ENCODE results near the gene KCNK7. TPM values are rescaled to one million over a fixed set of nuclear protein-coding genes. Genes with fewer than 3 reads are reported as not detected.

The KCNK7 gene
- total RNA-seq, 1 experiment from 2014 or later: 0.61 TPM

DNA sequence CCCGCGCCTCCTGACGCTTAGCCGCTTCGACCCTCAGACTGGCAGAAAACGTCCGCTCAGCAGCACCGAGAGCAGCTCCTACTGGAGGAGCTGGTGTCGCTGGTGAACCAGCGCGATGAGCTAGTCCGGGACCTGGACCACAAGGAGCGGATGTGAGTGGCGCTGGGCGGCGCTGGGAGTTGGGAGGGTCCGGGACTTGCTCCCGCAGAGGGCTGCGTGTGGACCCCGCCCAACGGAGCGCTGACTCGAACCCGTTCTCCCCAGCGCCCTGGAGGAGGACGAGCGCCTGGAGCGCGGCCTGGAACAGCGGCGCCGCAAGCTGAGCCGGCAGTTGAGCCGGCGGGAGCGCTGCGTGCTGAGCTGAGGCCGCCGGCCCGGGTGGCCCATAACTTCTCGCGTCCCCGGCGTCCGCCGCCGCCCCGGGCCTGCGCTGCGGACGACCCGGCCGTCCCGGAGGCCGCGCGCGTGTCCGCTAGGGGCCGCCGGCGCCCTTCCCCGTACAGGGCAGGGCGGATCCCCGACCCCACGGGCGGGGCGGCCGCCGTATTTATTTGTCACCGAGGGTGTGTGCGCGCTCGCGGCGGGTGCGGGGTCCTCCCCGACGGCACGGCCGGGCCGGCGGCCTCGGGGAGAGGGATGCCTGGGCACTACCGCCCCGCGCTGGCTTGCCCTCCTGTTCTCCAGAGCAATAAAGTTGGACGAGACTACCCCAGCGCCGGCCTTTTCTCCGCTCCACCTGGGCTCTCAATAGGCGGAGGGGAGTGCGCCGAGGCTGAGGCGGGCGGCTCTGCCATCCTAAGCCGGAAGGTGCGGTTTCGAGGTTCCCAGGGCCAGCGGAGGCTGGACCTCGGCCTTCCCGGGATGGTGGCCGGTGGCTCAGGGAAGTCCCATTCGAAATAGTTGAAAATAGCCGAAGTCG is 3.4 kb downstream of the KCNK7 start (continued):
- TF ChIP-seq, protein P1, sequence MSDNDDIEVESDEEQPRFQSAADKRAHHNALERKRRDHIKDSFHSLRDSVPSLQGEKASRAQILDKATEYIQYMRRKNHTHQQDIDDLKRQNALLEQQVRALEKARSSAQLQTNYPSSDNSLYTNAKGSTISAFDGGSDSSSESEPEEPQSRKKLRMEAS (IDR thresholded peaks at IDR 0.05): no peak
- TF ChIP-seq, protein P2, sequence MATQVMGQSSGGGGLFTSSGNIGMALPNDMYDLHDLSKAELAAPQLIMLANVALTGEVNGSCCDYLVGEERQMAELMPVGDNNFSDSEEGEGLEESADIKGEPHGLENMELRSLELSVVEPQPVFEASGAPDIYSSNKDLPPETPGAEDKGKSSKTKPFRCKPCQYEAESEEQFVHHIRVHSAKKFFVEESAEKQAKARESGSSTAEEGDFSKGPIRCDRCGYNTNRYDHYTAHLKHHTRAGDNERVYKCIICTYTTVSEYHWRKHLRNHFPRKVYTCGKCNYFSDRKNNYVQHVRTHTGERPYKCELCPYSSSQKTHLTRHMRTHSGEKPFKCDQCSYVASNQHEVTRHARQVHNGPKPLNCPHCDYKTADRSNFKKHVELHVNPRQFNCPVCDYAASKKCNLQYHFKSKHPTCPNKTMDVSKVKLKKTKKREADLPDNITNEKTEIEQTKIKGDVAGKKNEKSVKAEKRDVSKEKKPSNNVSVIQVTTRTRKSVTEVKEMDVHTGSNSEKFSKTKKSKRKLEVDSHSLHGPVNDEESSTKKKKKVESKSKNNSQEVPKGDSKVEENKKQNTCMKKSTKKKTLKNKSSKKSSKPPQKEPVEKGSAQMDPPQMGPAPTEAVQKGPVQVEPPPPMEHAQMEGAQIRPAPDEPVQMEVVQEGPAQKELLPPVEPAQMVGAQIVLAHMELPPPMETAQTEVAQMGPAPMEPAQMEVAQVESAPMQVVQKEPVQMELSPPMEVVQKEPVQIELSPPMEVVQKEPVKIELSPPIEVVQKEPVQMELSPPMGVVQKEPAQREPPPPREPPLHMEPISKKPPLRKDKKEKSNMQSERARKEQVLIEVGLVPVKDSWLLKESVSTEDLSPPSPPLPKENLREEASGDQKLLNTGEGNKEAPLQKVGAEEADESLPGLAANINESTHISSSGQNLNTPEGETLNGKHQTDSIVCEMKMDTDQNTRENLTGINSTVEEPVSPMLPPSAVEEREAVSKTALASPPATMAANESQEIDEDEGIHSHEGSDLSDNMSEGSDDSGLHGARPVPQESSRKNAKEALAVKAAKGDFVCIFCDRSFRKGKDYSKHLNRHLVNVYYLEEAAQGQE (IDR thresholded peaks at IDR 0.05; ENCODE audit: low read depth): no peak
- TF ChIP-seq SRF (IDR thresholded peaks at IDR 0.05; ENCODE audit: low read depth): no peak
- TF ChIP-seq, protein P3, sequence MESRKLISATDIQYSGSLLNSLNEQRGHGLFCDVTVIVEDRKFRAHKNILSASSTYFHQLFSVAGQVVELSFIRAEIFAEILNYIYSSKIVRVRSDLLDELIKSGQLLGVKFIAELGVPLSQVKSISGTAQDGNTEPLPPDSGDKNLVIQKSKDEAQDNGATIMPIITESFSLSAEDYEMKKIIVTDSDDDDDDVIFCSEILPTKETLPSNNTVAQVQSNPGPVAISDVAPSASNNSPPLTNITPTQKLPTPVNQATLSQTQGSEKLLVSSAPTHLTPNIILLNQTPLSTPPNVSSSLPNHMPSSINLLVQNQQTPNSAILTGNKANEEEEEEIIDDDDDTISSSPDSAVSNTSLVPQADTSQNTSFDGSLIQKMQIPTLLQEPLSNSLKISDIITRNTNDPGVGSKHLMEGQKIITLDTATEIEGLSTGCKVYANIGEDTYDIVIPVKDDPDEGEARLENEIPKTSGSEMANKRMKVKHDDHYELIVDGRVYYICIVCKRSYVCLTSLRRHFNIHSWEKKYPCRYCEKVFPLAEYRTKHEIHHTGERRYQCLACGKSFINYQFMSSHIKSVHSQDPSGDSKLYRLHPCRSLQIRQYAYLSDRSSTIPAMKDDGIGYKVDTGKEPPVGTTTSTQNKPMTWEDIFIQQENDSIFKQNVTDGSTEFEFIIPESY (IDR thresholded peaks at IDR 0.05; ENCODE audit: extremely low read depth, insufficient replicate concordance, low read length): no peak

DNA sequence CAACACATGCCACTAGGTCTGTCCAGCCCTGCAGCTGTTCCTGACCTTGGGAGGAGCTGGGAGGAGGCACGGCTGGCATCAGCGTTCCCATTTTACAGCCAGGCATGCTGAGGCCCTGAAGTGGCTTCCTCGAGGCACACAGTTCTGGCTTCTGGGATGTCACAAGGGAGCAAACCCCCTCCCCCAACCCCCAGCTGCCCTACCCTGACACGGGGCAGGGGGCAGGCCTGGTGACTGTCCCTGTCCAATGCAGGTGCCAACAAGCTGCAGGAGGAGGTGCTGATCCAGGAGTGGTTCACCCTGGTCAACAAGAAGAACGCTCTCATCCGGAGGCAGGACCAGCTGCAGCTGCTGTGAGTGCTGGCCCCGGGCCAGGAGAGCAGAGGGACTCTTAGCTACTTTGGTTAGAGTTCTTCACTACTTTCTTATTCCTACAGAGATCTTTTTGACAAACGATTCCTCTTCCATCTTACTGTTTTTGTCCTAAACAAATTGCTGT is 5.3 kb downstream of the KCNK7 start:
- no peaks in the 10 kb centered on the region; a peak in 1 of 4 replicates for H3K36me3 ChIP-seq (ENCODE audit: control insufficient read depth in 1 of 2, insufficient read depth in 2 of 2, low read length in 2 of 2)
- H3K9me2 ChIP-seq (ENCODE audit: insufficient read depth): no peaks in the 10 kb centered on the region
- H3K79me2 ChIP-seq (ENCODE audit: insufficient read depth, low read length): no peaks in the 10 kb centered on the region
- H3K9ac ChIP-seq (ENCODE audit: low read length): no peak overlapping the region
- no peaks in the 10 kb centered on the region for H3K9me3 ChIP-seq (ENCODE audit: control insufficient read depth in 1 of 2, insufficient read depth in 1 of 2, low read depth in 1 of 2, low read length in 2 of 2)
- intact Hi-C loops (cut with micrococcal nuclease): no loop called here
- H3K27me3 ChIP-seq (ENCODE audit: insufficient read depth, low read length): no peaks in the 10 kb centered on the region
- H3K4me3 ChIP-seq (replicated peaks in 1 of 2; ENCODE audit: low read depth in 1 of 2, low read length in 2 of 2): no peak overlapping the region
- H2AFZ ChIP-seq (ENCODE audit: low read depth, low read length, poor library complexity, severe bottlenecking): no peak overlapping the region
- DNase-seq (ENCODE audit: low read depth, low spot score) (no peak), ATAC-seq (no peak)
- no peak overlapping the region for H3K4me2 ChIP-seq (ENCODE audit: low read length)
- no peak overlapping the region for H3K27ac ChIP-seq (ENCODE audit: low read depth, low read length)
- ChIA-PET RAD21 (ENCODE audit: low non-redundant PET in 1 of 2, low total read pairs in 2 of 2, uncharacterized antibody in 2 of 2, unreplicated experiment in 2 of 2) (no interaction called here), POLR2A (no interaction called here), CTCF (interaction anchor here (1.0 kb wide), 1 partner anchor 17 kb away, joined by 3 read pairs; the partner anchor contains the start of gene FAM89B)
- H3K4me1 ChIP-seq (ENCODE audit: control insufficient read depth in 1 of 2, insufficient read depth in 2 of 2, low read length in 2 of 2): peaks cover 17 to 35% of the 10 kb centered on the region in 2 experiments
- BruUV-seq (replicated peaks): no TSS peak
- no peaks in the 10 kb centered on the region for H4K20me1 ChIP-seq (ENCODE audit: insufficient read depth)
- no peak for TF ChIP-seq JUND (IDR thresholded peaks at IDR 0.05)
- TF ChIP-seq, protein P4, sequence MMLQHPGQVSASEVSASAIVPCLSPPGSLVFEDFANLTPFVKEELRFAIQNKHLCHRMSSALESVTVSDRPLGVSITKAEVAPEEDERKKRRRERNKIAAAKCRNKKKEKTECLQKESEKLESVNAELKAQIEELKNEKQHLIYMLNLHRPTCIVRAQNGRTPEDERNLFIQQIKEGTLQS (IDR thresholded peaks at IDR 0.05): no peak
- no peak for TF ChIP-seq ELF1 (IDR thresholded peaks at IDR 0.05; ENCODE audit: borderline replicate concordance, low read depth)
- no peak for TF ChIP-seq SIN3A (IDR thresholded peaks at IDR 0.05; ENCODE audit: low read depth)
- no peak for TF ChIP-seq YY1 (IDR thresholded peaks at IDR 0.05; ENCODE audit: extremely low read depth, insufficient replicate concordance, low read depth, low read length)
- TF ChIP-seq SP1 (IDR thresholded peaks at IDR 0.05; ENCODE audit: low read depth): no peak
- no peak for TF ChIP-seq EZH2phosphoT487 (IDR thresholded peaks at IDR 0.05; ENCODE audit: borderline replicate concordance)
- TF ChIP-seq ZNF274 (IDR thresholded peaks at IDR 0.05; ENCODE audit: low read depth, low read length): no peak
- TF ChIP-seq RAD21 (IDR thresholded peaks at IDR 0.05; ENCODE audit: low read depth): no peak
- TF ChIP-seq TCF7L2 (IDR thresholded peaks at IDR 0.05; ENCODE audit: borderline replicate concordance, extremely low read depth, insufficient read depth, insufficient read length): no peak
- TF ChIP-seq, protein P3 (IDR thresholded peaks at IDR 0.05; ENCODE audit: extremely low read depth, insufficient replicate concordance, low read length): no peak
- TF ChIP-seq EZH2 (IDR thresholded peaks at IDR 0.05): no peak
